WTC11 (cell line): ENCODE results near the gene UGT1A7. TPM values are rescaled to one million over a fixed set of nuclear protein-coding genes. Genes with fewer than 3 reads are reported as not detected.

Experiments
- ATAC-seq: fragments of 200-7000 bp; cut with Tn5 transposase; 2 replicates; pipeline ENCODE4 v1.10.0; 2021; ENCODE audit warnings: mild to moderate bottlenecking, moderate library complexity
- CTCF ChIA-PET: fragments of 300-600 bp; sonication (Branson Sonifier 250); formaldehyde crosslinking; loops from one replicate; lab custom pipeline; 2021; ENCODE audit warnings: antibody characterized with exemption; lab: Charles Lee
- POLR2A ChIA-PET: fragments of 350-600 bp; sonication (Branson Sonifier 250); formaldehyde crosslinking; loops from one replicate; lab custom pipeline; 2021; ENCODE audit warnings: antibody characterized with exemption; lab: Charles Lee
- DNase-seq: peaks from one replicate; pipeline ENCODE4 v3.0.0; 2021; ENCODE audit warnings: low spot score
- H3K27ac Mint-ChIP-seq: 2 replicates; pipeline ENCODE4 v1.8.0; 2021; ENCODE audit warnings: mixed read lengths
- H3K27me3 Mint-ChIP-seq: 2 replicates; pipeline ENCODE4 v1.8.0; 2021; ENCODE audit warnings: low read depth, mild to moderate bottlenecking, moderate library complexity, mixed read lengths
- H3K36me3 Mint-ChIP-seq: 2 replicates; pipeline ENCODE4 v1.8.0; 2021; ENCODE audit warnings: mixed read lengths
- H3K4me1 Mint-ChIP-seq: 2 replicates; pipeline ENCODE4 v1.8.0; 2022; ENCODE audit warnings: mixed read lengths
- H3K4me3 Mint-ChIP-seq: 2 replicates; pipeline ENCODE4 v1.8.0; 2021; ENCODE audit warnings: mild to moderate bottlenecking, moderate library complexity, mixed read lengths
- H3K9me3 Mint-ChIP-seq: 2 replicates; pipeline ENCODE4 v1.8.0; 2021; ENCODE audit warnings: mixed read lengths
- EMX1 ChIP-seq: fragments of 250-450 bp; sonication (Bioruptor Pico); IDR thresholded peaks from 2 replicates; pipeline ENCODE4 v1.8.0; 2021; ENCODE audit warnings: mild to moderate bottlenecking
- FOXP1 ChIP-seq: sonication (generic); formaldehyde crosslinking; IDR thresholded peaks from 2 replicates; pipeline ENCODE4 v1.8.0; 2022; ENCODE audit warnings: missing genetic modification reagents, mild to moderate bottlenecking, moderate library complexity, borderline replicate concordance
- GRHL2 ChIP-seq: fragments of 250-450 bp; sonication (Bioruptor Pico); IDR thresholded peaks from 2 replicates; pipeline ENCODE4 v1.8.0; 2022; ENCODE audit warnings: mild to moderate bottlenecking, moderate library complexity; ENCODE audit not compliant: insufficient replicate concordance, severe bottlenecking
- NFE2L1 ChIP-seq: sonication (generic); formaldehyde crosslinking; IDR thresholded peaks from 2 replicates; pipeline ENCODE4 v1.8.1; 2023; ENCODE audit warnings: missing genetic modification reagents
- NFYB ChIP-seq: sonication (generic); formaldehyde crosslinking; conservative IDR thresholded peaks from 2 replicates; pipeline ENCODE4 v1.8.0; 2022; ENCODE audit warnings: low read depth, missing genetic modification reagents
- NR2C2 ChIP-seq: sonication (generic); formaldehyde crosslinking; IDR thresholded peaks from 2 replicates; pipeline ENCODE4 v1.8.0; 2022; ENCODE audit warnings: mild to moderate bottlenecking, missing genetic modification reagents
- RELA ChIP-seq: sonication (generic); formaldehyde crosslinking; IDR thresholded peaks from 2 replicates; pipeline ENCODE4 v1.8.1; 2022; ENCODE audit warnings: missing genetic modification reagents, mild to moderate bottlenecking, borderline replicate concordance
- SMAD4 ChIP-seq: sonication (generic); formaldehyde crosslinking; IDR thresholded peaks from 2 replicates; pipeline ENCODE4 v1.8.0; 2022; ENCODE audit warnings: mild to moderate bottlenecking, missing genetic modification reagents
- ZNF219 ChIP-seq: sonication (generic); formaldehyde crosslinking; IDR thresholded peaks from 2 replicates; pipeline ENCODE4 v1.8.0; 2023; ENCODE audit warnings: missing genetic modification reagents, mild to moderate bottlenecking, borderline replicate concordance
- total RNA-seq: library from RNA; stranded (reverse); gene quantifications from 3 replicates; pipeline ENCODE4 v1.2.3, GENCODE V29; 2021
- TF ChIP-seq, protein P1 (sequence below): sonication (generic); formaldehyde crosslinking; IDR thresholded peaks from 2 replicates; pipeline ENCODE4 v1.8.0; 2022; ENCODE audit warnings: missing genetic modification reagents
- TF ChIP-seq, protein P2 (sequence below): sonication (generic); formaldehyde crosslinking; IDR thresholded peaks from 2 replicates; pipeline ENCODE4 v1.8.1; 2023; ENCODE audit warnings: mild to moderate bottlenecking, missing genetic modification reagents, moderate library complexity
- TF ChIP-seq, protein P3 (sequence below): sonication (generic); formaldehyde crosslinking; conservative IDR thresholded peaks from 2 replicates; pipeline ENCODE4 v1.8.1; 2023; ENCODE audit warnings: mild to moderate bottlenecking, low read depth, missing genetic modification reagents, moderate library complexity
- TF ChIP-seq, protein P4 (sequence below): sonication (generic); formaldehyde crosslinking; IDR thresholded peaks from 2 replicates; pipeline ENCODE4 v1.8.1; 2022; ENCODE audit warnings: missing genetic modification reagents, borderline replicate concordance

The UGT1A7 gene
- total RNA-seq, 1 experiment from 2014 or later, result not detected

DNA sequence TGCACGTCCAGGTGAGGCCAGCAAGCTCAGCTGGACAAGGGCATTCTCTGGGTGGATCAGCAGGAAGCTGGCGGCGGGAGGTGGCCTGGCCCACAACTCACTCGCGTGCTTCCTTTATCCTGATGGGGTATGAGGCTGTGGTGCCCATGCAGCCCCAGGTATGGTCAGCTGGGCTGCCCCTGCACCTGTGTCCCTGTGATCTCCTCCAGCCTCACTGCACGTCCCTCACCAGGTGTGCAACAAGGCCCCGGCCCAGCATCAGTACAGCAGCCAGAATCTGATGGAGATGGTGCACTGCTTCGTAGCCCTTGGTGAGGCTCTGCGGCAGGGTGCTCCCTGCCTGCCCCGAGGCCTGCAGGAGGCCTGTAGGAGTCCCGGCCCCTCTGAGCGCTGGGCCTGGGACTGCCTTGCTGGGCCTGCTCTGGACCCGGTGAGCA, 114.1 kb downstream of the UGT1A7 start:
- DNase-seq (no peak), ATAC-seq (no peak)
- H3K27me3 Mint-ChIP-seq, result no peaks in the 10 kb centered on the region; the same call in 1 of the 2 replicates
- no peak overlapping the region for H3K4me3 Mint-ChIP-seq
- no peak for TF ChIP-seq GRHL2 (CRISPR knock-in tag)
- no peak for TF ChIP-seq FOXP1
- TF ChIP-seq, protein P1, sequence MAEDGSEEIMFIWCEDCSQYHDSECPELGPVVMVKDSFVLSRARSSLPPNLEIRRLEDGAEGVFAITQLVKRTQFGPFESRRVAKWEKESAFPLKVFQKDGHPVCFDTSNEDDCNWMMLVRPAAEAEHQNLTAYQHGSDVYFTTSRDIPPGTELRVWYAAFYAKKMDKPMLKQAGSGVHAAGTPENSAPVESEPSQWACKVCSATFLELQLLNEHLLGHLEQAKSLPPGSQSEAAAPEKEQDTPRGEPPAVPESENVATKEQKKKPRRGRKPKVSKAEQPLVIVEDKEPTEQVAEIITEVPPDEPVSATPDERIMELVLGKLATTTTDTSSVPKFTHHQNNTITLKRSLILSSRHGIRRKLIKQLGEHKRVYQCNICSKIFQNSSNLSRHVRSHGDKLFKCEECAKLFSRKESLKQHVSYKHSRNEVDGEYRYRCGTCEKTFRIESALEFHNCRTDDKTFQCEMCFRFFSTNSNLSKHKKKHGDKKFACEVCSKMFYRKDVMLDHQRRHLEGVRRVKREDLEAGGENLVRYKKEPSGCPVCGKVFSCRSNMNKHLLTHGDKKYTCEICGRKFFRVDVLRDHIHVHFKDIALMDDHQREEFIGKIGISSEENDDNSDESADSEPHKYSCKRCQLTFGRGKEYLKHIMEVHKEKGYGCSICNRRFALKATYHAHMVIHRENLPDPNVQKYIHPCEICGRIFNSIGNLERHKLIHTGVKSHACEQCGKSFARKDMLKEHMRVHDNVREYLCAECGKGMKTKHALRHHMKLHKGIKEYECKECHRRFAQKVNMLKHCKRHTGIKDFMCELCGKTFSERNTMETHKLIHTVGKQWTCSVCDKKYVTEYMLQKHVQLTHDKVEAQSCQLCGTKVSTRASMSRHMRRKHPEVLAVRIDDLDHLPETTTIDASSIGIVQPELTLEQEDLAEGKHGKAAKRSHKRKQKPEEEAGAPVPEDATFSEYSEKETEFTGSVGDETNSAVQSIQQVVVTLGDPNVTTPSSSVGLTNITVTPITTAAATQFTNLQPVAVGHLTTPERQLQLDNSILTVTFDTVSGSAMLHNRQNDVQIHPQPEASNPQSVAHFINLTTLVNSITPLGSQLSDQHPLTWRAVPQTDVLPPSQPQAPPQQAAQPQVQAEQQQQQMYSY (CRISPR knock-in tag), result no peak
- no peak for TF ChIP-seq RELA (CRISPR knock-in tag)
- no peak overlapping the region for H3K27ac Mint-ChIP-seq
- ChIA-PET CTCF (interaction anchor here (1.2 kb wide), 1 partner anchor 352 kb away, joined by 4 read pairs; no protein-coding TSS in a partner anchor), POLR2A (no interaction called here)
- H3K4me1 Mint-ChIP-seq, result no peaks in the 10 kb centered on the region
- H3K9me3 Mint-ChIP-seq, result peaks cover 6% of the 10 kb centered on the region
- no peaks in the 10 kb centered on the region for H3K36me3 Mint-ChIP-seq

DNA sequence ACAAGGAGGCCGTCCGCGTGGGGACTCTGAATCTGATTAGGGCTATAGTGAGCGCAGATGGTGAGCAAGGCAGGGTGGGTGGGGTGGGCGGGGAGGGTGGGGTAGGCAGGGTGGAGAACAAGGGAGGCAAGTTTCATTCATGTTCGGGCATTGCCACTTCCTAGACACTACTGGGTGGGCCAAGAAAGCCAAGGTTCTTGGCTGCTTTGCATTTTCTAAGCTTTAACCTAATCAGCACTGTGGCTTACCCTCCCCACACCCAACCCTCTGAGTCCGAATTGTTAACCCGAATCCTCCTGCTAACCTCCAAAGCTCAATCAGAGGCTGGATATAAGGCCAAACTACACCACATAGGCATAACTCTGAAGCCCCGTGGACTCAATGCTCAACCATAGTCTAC, 114.6 kb downstream of the UGT1A7 start:
- H3K4me1 Mint-ChIP-seq, result no peaks in the 10 kb centered on the region
- peaks cover 6% of the 10 kb centered on the region for H3K9me3 Mint-ChIP-seq
- DNase-seq (no peak), ATAC-seq (no peak)
- ChIA-PET CTCF (interaction anchor here (1.2 kb wide), 1 partner anchor 353 kb away, joined by 4 read pairs; no protein-coding TSS in a partner anchor), POLR2A (no interaction called here)
- no peak overlapping the region for H3K27ac Mint-ChIP-seq
- TF ChIP-seq, protein P2, sequence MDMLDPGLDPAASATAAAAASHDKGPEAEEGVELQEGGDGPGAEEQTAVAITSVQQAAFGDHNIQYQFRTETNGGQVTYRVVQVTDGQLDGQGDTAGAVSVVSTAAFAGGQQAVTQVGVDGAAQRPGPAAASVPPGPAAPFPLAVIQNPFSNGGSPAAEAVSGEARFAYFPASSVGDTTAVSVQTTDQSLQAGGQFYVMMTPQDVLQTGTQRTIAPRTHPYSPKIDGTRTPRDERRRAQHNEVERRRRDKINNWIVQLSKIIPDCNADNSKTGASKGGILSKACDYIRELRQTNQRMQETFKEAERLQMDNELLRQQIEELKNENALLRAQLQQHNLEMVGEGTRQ (CRISPR knock-in tag), result no peak
- TF ChIP-seq NR2C2 (CRISPR knock-in tag), result no peak
- no peak for TF ChIP-seq NFYB (CRISPR knock-in tag)
- TF ChIP-seq NFE2L1 (CRISPR knock-in tag), result no peak
- no peak for TF ChIP-seq SMAD4 (CRISPR knock-in tag)
- TF ChIP-seq, protein P3, sequence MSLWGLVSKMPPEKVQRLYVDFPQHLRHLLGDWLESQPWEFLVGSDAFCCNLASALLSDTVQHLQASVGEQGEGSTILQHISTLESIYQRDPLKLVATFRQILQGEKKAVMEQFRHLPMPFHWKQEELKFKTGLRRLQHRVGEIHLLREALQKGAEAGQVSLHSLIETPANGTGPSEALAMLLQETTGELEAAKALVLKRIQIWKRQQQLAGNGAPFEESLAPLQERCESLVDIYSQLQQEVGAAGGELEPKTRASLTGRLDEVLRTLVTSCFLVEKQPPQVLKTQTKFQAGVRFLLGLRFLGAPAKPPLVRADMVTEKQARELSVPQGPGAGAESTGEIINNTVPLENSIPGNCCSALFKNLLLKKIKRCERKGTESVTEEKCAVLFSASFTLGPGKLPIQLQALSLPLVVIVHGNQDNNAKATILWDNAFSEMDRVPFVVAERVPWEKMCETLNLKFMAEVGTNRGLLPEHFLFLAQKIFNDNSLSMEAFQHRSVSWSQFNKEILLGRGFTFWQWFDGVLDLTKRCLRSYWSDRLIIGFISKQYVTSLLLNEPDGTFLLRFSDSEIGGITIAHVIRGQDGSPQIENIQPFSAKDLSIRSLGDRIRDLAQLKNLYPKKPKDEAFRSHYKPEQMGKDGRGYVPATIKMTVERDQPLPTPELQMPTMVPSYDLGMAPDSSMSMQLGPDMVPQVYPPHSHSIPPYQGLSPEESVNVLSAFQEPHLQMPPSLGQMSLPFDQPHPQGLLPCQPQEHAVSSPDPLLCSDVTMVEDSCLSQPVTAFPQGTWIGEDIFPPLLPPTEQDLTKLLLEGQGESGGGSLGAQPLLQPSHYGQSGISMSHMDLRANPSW (CRISPR knock-in tag), result no peak
- TF ChIP-seq, protein P4, sequence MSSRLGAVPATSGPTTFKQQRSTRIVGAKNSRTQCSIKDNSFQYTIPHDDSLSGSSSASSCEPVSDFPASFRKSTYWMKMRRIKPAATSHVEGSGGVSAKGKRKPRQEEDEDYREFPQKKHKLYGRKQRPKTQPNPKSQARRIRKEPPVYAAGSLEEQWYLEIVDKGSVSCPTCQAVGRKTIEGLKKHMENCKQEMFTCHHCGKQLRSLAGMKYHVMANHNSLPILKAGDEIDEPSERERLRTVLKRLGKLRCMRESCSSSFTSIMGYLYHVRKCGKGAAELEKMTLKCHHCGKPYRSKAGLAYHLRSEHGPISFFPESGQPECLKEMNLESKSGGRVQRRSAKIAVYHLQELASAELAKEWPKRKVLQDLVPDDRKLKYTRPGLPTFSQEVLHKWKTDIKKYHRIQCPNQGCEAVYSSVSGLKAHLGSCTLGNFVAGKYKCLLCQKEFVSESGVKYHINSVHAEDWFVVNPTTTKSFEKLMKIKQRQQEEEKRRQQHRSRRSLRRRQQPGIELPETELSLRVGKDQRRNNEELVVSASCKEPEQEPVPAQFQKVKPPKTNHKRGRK, result no peak
- no peak for TF ChIP-seq EMX1
- TF ChIP-seq ZNF219 (CRISPR knock-in tag), result no peak
- no peaks in the 10 kb centered on the region for H3K36me3 Mint-ChIP-seq
- no peak overlapping the region for H3K4me3 Mint-ChIP-seq
- no peaks in the 10 kb centered on the region; the same call in 1 of the 2 replicates for H3K27me3 Mint-ChIP-seq
